GM18498 (cell line): Measurements from ENCODE around the gene C6orf136.
"Not testable (repeated sequence)": the region's sequence is repeated elsewhere in the genome, so short reads cannot be mapped to it uniquely, and the experiment has no call there.

Source experiments
- ATAC-seq: cut with Tn5 transposase; IDR thresholded peaks from one replicate; pipeline ENCODE4 v1.9.1; 2021; ENCODE audit warnings: mild to moderate bottlenecking, moderate library complexity; ENCODE audit not compliant: unreplicated experiment

C6orf136 gene

DNA sequence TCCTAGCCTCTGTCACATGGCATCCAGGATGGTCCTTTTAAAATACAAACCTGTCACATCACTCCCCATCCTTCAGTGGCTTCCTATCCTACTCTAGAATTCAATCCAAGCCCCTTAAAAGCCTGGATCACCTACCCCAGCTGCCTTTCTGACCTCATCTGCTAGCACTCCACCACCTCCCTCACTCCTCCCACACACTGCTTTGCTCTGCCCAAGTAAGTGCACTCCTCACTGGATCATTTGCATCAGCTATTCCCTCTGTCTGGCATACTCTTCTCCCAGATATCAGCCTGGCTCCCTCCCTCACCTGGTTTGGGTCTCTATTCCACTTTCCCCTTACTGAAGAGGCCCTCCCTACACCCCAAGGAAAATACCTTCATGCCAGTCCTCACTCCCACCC lies 10.5 kb downstream of the C6orf136 start:
- ATAC-seq: no peak

DNA sequence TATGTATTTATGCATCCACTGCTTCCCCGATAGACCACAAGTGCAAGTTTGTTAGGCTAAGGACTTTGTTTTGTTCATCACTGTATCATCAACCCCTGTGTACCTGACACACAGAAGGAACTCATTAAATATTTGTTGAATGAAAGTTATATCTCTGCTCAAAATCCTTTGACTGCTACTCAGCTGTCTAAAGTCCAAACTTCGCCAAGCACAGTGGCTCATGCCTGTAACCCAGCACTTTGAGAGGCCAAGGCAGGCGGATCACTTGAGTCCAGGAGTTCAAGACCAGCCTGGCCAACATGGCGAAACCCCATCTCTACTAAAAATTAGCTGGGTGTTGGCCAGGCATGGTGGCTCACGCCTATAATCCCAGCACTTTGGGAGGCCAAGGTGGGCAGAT lies 11.0 kb downstream of the C6orf136 start:
- ATAC-seq: not testable (repeated sequence)

DNA sequence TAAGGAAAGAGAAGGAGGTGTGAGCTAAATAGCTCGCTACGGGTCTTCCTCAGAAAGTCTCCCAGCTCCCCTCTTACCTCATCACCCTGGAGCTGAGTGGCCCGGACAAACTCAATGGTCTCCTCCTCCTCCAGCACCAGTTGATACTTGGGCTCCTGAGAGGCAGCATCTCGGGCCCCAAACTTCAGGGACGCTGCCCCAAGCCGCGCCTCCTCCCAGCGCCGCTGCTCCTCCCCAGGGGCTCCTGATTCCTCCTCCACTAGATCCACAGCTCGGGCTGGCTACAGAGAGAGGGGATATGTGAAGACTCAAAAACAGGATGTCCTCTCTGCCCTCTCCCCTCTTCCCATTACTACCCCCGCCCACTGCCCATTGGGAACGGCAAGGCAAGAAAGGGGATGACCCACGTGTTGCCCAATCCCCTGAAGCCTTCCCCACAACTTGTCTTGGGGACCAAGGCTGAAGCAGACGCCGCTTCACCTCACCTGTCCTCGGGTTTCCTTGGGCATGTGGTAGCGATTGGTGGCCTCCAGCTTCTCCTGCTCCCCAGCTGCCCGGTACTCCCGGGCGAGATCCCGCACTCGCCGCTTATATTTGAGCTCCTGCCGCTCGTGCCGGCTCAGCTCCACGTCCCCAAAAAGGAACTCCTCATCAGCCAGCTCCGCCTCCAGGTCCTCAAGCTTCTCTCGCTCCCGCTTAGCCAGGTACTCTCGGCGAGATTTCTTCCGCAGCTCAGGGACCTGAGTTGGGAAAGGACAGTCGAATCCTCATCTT lies 18.2 kb downstream of the C6orf136 start:
- ATAC-seq: no peak

DNA sequence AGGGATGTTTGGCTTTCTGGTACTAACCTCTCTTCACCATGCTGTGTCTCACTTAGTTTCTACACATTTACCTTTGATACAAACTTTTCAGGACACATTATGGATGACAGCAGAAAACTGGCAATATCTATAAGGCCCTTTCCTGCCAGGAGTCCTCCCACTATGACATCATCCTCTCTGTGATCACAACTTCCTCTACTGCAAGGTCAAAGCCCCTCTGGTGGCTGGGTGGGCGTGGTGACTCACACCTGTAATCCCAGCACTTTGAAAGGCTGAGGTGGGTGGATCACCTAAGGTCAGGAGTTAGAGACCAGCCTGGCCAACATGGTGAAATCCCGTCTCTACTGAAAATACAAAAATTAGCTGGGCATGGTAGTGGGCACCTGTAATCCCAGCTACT lies 19.4 kb downstream of the C6orf136 start:
- ATAC-seq: not testable (repeated sequence)

DNA sequence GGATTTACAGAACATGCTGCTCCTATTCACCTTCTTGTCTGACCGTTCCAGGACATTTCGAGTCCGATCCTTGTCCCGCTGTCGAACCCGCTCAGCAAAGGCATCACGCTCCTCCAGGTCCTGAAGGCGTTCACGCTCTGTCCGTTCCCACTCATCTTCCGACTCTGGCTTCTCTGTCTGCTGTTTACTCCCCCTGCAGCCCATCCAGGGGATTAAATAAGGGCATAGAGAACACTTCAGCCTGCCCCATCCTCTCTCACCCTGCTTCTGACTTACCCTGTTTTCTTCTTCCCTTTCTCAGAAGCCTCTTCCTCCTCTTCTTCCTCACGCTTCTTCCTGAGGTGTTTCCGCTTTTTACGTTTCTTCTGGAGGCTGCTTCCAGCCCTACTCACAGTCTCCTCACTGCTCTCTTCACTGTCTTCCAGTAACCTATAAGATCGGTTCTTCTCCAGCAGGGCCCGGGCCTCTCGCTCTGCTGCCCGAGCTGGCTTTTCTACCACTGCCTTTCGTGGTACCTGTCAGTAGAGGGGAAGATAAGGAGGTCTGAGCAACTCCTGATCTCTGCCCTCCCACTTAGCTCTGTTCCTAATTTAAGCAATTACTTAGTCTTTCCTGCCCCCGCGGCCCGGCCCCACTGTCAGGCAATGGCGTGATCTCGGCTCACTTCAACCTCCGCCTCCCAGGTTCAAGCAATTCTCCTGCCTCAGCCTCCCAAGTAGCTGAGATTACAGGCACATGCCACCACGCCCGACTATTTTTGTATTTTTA lies 24.0 kb downstream of the C6orf136 start:
- no peak for ATAC-seq

DNA sequence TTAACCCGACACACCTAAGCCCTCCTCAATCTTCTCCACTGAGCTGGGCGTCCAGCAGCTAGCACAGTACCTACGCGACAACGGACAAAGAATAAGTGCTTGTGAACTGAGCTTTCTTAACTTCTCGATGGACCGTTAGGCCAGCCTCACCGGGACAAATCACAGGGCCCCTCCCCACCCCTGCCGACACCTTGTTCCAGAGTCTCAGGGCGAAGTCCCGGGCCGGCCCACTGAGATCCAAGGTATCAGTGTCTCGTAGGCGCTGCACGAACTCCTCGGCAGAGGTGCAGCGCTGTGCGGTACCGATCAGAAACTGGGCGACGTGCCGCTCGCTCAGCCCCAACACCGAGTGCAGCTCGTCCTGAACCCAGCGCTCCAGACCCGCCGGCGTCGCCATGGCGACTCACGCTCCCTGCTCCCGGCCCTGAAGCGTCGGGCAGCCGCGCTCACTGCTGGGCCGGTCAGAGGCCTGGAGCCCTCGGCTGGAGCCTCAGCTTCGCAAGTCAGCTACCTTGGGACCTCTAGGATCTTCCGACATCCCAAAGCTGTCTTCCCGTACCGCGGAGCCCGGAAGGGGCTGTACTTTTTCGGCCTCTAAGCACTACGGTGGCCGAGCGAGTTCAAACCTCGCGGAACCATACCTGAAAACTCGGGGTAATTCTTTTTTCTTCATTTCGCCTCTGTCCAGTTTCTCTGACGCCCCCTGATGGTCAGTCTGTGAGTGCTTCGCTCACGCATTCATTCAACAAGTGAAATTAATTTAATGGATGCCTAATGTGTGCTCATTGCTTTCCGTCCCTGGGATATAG lies 25.7 kb downstream of the C6orf136 start, which contains the start of gene DHX16:
TSS of gene DHX16 (minus strand) at position 562 of the 809 bp plus-strand sequence. CDS start at position 397, 165 bp downstream.
- ATAC-seq: peak; percentile 73

DNA sequence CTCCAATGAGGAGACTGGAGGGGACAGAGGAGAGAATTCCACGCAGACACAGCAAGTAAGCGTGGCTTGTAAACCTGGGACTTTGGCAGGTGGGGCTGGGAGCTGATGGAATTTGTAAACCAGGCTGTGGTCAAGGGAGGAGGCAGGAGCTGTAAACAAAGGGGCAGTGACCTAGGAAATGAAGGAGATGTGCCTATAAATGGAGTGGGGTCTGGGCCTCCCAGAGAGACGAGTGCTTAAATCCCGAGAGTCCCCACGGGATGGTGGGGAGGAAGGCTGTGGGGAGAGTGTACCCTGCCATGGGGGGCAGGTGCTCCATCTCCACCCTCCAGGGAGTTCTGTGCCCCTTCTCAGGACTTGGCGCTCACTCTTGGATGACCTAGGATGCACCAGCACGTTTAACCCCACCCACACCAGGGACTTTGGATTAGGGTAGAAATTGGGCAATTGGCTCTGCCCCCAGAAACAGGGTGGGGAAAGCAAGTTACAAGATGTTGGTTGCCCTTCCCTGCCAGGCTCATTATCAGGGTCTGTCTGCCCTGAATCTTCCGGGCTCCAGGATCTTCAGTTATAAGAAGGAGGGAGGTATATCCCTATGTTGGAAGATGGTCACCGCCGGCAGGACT lies 29.8 kb downstream of the C6orf136 start:
- no peak for ATAC-seq

DNA sequence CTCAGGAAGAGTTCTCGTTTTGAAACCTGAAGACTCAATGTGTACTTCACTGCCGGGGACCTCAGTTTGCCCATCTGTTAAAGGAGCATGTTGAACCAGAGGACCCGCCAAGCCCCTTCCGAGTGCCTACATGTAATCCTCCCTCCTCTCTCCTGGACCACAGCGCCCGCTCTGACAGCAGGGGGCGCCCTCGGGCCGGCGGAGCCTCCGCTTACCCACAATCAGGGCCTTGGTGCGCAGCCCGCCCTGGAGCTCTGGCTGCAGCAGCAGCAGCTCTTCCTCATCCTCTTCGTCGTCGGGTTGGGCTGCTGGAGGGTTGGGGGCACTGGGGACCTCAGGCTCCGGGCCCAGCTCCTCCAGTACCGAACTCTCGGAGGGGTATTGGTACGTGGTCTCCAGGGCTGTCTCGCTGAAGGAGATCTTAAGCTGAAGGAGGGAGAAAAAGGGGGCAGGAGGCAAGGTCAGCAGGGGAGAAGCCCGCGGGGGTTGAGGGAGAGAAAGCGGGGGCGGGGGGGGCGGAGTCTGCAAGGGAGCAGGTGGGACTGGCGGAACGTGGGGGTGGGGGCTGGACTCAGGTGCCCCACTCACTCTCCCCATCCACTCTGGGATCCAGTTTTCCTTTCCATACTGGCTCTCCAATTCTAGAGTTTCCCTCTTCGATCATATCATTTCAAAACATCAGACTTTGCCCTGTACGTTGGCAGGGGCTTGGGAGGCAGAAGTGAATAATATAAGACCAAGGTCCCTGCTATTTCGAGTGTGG lies 32.2 kb downstream of the C6orf136 start:
- ATAC-seq: peak; percentile 46

DNA sequence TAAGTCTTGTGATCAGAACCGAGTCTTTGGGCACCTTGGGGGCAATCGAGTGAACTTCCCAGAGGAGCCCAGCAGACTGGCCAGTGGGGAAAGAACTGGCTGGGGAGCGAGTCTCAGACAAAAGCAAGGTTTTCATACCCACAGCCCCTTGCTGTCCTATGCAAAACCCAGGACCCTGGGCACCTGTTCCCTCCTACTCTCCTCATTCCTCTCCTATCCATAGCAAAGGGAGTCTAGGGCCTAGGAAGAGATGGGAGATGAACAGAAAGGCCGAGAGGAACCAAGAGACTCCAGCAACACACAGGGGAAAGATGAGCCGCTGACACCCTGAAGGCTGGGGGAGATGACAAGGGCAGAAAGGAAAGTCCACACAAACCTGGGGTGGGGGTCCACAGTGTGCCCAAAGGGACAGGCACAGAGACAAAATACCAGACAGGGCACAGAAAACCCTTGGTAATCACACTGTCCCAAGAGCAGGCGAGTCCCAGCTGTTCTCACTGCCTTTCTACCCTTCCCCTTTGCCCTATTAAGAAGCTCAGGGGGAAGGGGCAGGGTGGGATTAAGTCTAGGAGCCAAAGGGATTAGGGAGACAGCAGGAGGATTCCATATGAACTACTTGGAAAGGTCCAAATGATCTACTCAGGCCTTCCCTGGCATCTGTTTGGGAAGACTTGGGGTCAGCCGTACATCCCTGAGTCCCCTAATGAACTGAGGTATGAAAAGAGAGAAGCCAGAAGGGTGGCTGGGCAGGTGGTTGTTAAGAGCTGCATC lies 33.0 kb downstream of the C6orf136 start:
- ATAC-seq: no peak

DNA sequence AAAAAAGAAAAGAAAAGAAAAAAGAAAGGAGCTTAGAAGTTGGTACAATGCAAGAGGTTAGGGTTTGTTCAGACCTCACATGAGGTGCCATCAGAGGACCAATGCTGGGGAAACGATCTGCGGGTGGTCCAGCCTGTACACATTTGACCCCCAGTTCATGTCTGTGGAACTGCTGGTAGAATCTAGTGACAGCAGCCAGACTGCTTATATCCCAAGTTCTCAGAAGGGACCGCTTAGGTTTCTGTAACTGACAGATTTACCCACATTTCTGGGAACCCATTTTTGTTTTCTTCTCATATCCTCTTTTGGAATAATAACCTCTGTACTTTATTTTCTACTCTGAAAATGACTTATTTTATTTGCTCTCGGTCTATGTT lies 34.8 kb downstream of the C6orf136 start:
- no peak for ATAC-seq

DNA sequence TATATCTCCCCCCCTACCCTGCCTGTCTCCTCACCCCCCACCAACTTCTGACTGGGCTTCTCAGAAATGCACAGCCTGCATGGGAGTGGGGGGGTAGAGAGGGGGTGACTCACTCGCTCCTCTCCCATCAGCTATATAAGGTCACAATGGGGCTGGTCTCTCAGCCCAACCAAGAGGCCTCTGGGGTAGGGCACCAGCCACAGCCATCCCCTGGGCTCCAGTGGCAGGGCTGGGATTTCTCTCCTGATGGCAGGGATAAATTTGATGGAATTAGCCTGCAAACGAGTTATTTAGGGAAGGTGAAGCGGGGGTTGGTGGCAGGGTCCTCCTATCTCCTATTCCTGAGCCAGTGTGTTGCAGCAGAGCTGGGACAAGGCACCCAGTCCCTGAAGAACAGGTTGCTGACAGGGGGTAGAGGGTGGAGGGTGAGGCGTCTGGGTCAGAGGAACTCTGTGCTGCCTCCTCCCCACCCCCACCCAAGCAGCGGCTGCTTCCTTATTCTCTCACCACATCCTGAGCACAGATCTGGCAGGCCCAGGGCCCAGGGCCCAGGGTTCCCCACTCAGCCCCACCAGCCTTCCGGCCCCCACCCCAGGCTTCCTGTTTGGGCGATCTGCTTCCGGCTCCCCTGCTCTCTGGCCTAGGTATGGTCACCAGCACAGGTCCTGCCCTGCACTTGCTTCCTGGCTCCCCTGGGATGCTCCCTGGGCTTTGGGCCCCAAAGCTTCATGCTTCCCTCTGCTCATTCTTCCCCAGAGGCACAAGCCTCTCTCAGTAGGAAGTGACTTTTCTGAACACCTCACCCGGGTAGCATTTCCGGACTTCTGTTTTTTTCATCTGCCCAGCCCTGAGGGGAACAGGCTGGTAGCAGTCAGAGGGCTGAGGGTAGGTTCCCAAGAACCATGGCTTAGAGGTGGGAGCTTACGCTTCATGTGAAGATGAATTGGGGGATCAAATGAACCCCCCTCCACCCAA lies 35.5 kb downstream of the C6orf136 start:
- ATAC-seq: peak; percentile 45

DNA sequence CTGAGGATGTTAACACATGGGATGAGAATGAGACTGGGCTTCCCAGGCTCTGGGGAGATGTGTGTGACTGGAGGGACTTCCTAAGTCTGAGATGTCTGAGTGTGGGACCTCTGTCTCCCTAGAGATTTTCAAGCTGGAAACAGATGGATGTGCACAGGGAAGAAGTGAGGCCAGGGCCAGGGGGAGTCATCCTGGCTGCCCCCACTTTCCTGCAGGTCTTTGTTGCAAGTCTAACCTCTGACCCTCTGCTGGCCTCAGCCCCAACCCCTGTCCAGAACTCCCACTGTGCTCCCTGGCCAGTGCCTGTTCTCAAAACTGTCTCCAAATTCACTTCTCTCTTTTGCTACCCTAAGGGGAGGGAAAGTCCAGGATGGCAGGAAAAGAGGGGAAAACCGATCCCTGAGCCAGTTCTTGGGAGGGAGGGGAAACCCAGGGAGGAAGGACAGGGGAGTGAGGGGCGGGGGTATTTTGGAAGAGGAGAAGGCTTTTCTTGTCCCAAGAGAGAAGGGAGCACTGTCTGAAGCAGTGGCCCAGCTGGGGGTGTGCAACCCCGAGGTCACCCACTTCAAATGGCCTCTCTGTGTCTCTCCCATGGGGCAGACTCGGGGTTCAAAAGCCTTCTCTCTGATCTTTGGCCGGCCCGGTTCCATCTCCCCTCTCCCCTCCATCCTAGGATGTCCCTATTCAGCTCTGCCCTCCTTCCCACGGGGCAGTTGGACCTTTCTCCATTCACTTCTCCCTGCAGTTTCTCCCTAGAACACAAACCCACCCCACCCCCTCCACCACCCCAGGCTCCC lies 36.4 kb downstream of the C6orf136 start:
- no peak for ATAC-seq

DNA sequence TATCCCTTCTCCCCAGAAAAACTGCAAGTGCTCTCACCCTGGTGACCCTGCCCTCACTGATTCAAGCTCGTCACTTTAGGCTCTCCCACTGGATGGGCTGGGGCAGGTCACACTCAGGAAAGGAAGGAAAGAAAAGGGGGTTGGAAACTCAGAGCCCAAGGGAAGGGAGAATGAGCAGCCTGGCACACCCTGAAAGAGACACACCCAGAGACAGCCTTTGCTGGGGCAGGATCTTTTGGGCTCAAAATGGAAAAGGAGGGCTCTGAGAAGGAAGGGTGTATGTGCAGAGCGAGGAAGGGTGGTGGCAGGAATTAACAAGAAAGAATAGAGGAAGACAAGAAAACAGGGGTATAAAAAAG lies 37.0 kb downstream of the C6orf136 start:
- ATAC-seq: no peak

DNA sequence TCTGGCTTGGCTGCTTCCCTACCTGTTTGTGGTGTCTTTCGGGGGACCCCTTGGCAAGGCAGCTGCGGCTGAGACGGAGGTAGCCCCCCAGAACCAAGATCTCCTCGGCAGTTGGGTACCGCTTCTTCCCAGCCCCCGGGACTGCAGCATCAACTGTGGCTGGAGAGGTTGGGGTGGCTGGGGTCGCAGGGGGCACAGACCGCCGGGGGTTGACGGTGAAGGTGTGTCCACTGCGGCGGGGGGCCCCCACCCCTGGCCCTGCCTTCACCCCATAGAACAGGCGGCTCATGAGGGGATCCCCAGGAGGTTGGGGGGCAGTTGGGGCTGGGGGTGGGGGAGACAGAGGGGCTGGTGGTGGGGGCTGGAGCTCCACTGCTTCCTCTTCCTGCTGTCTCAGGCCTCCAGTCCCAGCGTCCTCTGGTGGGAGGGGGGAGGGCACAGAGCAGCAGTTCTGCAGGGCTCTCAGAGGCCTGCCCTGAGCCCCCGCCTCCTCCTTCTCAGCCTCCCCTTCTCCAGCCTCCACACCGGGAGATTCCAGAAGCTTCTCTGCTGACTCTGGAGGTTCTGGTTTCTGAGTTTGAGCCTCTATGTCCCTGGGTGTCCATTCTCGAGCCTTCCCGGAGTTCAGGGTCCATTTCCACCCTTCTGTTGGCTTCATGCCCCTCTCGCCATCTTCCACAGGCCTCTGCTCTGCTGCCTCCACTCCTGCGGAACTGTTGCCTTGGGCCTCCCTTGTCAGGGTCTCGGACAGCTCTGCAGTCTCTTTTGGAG lies 37.6 kb downstream of the C6orf136 start:
- no peak for ATAC-seq

DNA sequence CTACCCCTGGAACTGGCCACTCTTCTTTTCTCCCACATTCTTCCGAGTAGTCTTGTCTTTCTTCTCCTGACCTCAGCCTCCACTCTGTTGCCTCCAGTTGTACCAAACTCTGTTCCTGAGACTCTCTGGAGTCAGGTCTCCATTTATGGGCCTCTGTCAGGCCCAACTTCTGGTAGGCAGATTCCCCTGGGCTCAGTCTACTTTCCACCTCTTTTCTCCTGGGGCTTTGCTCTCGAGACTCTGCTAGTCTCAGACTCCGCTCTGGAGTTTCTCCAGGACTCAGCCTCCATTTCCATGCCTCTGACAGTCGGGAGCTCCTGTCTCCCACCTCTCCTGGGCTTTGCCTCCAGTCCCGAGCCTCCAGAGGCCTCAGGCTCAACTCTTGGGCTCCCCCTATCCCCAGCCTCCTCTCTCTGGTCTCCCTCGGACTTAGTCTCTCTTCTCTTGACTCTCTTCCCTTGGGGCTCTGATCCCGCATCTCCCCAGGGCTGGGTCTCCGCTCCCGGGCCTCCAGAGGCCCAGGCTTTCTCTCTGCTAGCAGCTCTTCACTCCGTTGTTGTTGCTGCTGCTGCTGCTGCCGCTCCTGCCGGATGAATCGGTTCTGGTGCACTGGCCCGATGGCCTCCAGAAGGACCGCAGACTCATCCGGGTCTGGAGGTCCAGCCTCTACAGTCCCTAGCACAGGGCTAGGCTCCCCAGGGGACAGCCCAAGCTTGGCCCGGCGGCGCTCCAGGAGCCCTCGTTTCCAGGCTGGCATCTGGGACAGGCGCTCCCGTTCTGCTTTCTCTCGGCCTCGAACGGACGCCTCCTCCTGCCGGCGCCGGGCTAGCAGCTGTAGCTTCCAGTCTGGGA lies 38.5 kb downstream of the C6orf136 start:
- no peak for ATAC-seq
